Astrocyte (in vitro differentiated cells and primary cell): Measurements from ENCODE around the gene PNPLA7. TPM values are rescaled to one million over a fixed set of nuclear protein-coding genes. Genes with fewer than 3 reads are reported as not detected.

Experiments used
- DNase-seq: peaks from one replicate; pipeline ENCODE4 v3.0.0-alpha.2; 2010; ENCODE audit warnings: low read depth
- FAIRE-seq: peaks from 2 replicates; lab custom pipeline; 2011; peaks lifted over from hg19 to GRCh38; lab: Jason Lieb, UNC
- H2AFZ ChIP-seq: 2 replicates; pipeline ENCODE4 v1.6.0; 2012; ENCODE audit warnings: low read depth, low read length, inconsistent platforms
- H3K27ac ChIP-seq: 2 replicates; pipeline ENCODE4 v1.5.1; 2011; ENCODE audit warnings: low read depth, low read length, inconsistent platforms
- H3K27me3 ChIP-seq: 2 replicates; pipeline ENCODE4 v1.6.0; 2011; ENCODE audit warnings: low read length, inconsistent platforms; ENCODE audit not compliant: insufficient read depth
- H3K36me3 ChIP-seq: 2 replicates; pipeline ENCODE4 v1.5.1; 2011; ENCODE audit warnings: low read length, inconsistent platforms; ENCODE audit not compliant: insufficient read depth
- H3K4me1 ChIP-seq: 2 replicates; pipeline ENCODE4 v1.5.1; 2011; ENCODE audit warnings: low read length, inconsistent platforms; ENCODE audit not compliant: insufficient read depth
- H3K4me2 ChIP-seq: 2 replicates; pipeline ENCODE4 v1.6.0; 2012; ENCODE audit warnings: low read length, inconsistent platforms
- H3K4me3 ChIP-seq: 2 replicates; pipeline ENCODE4 v1.5.1; 2011; ENCODE audit warnings: low read depth, mild to moderate bottlenecking, low read length, inconsistent platforms; ENCODE audit not compliant: insufficient read depth
- H3K79me2 ChIP-seq: 2 replicates; pipeline ENCODE4 v1.6.0; 2012; ENCODE audit warnings: mild to moderate bottlenecking, low read length, inconsistent platforms; ENCODE audit not compliant: insufficient read depth
- H3K9ac ChIP-seq: 2 replicates; pipeline ENCODE4 v1.6.0; 2012; ENCODE audit warnings: mild to moderate bottlenecking, low read length, inconsistent platforms
- H3K9me3 ChIP-seq: 2 replicates; pipeline ENCODE4 v1.5.1; 2012; ENCODE audit warnings: low read depth, mild to moderate bottlenecking, low read length, inconsistent platforms; ENCODE audit not compliant: insufficient read depth
- H4K20me1 ChIP-seq: 2 replicates; pipeline ENCODE4 v1.6.0; 2012; ENCODE audit warnings: low read length, inconsistent platforms; ENCODE audit not compliant: insufficient read depth
- H3K27ac Mint-ChIP-seq: one replicate; pipeline ENCODE4 v1.8.0; 2021; ENCODE audit warnings: mild to moderate bottlenecking, mixed read lengths; ENCODE audit not compliant: unreplicated experiment
- H3K27me3 Mint-ChIP-seq: one replicate; pipeline ENCODE4 v1.8.0; 2021; ENCODE audit warnings: low read depth, mixed read lengths; ENCODE audit not compliant: unreplicated experiment
- H3K36me3 Mint-ChIP-seq: one replicate; pipeline ENCODE4 v1.8.0; 2021; ENCODE audit warnings: low read depth, mixed read lengths; ENCODE audit not compliant: unreplicated experiment
- H3K4me1 Mint-ChIP-seq: one replicate; pipeline ENCODE4 v1.8.0; 2021; ENCODE audit warnings: low read depth, mixed read lengths; ENCODE audit not compliant: unreplicated experiment
- H3K4me3 Mint-ChIP-seq: one replicate; pipeline ENCODE4 v1.8.0; 2021; ENCODE audit warnings: mild to moderate bottlenecking, moderate library complexity, mixed read lengths; ENCODE audit not compliant: unreplicated experiment
- H3K9me3 Mint-ChIP-seq: one replicate; pipeline ENCODE4 v1.8.0; 2021; ENCODE audit warnings: mild to moderate bottlenecking, mixed read lengths; ENCODE audit not compliant: unreplicated experiment
- CTCF ChIP-seq: IDR thresholded peaks from 2 replicates; pipeline ENCODE4 v1.5.1; 2011; ENCODE audit warnings: low read depth, mild to moderate bottlenecking, inconsistent platforms, low read length, moderate library complexity; ENCODE audit not compliant: insufficient read depth
- EZH2 ChIP-seq: IDR thresholded peaks from 2 replicates; pipeline ENCODE4 v1.6.1; 2012; ENCODE audit warnings: mild to moderate bottlenecking, low read length, inconsistent platforms; ENCODE audit not compliant: insufficient read depth
- total RNA-seq: library from RNA; stranded (reverse); gene quantifications from 2 replicates; pipeline ENCODE4 v1.2.1, GENCODE V29; 2021

The PNPLA7 gene
- total RNA-seq, 1 donor from 2014 or later: 2.6 TPM

DNA sequence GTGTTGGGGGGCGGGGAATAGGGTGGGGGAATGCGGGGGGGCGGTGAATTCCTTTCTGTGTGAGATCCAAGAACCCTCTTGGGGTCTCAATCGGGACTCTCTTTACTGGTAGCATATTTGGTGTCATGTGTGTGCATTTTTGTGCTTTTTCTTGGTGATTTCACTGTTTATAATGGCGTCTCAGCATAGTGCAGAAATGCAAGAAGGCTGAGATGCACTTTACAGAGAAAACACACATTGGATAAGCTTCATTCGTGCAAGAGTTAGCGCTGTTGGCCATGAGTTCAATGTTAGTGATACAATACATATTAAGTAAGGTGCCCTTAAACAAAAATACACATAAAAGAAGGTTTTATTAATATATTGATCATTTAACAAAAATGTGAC lies 108.3 kb downstream of the PNPLA7 start:
- Histone ChIP-seq H3K27ac (no peak overlapping the region), H3K4me2 (no peak overlapping the region), H3K79me2 (no peaks in the 10 kb centered on the region), H4K20me1 (peaks cover 5% of the 10 kb centered on the region), H3K4me1 (no peaks in the 10 kb centered on the region), H3K4me3 (no peak overlapping the region), H3K9me3 (no peaks in the 10 kb centered on the region), H3K27me3 (peaks cover 3% of the 10 kb centered on the region), H3K36me3 (no peaks in the 10 kb centered on the region), H2AFZ (no peak overlapping the region), H3K9ac (no peak overlapping the region)
- Mint-ChIP-seq H3K4me1 (peaks cover 2% of the 10 kb centered on the region), H3K27me3 (peaks cover 7% of the 10 kb centered on the region), H3K36me3 (peaks cover 1% of the 10 kb centered on the region), H3K27ac (peak overlapping the region; percentile 11), H3K9me3 (no peaks in the 10 kb centered on the region), H3K4me3 (peak overlapping the region; percentile 66)
- TF ChIP-seq CTCF: no peak
- TF ChIP-seq EZH2: no peak
- FAIRE-seq (no peak), DNase-seq (no peak)

GRCh38 chr9:137441289-137441934 lies 108.8 kb downstream of the PNPLA7 start, which contains the start of gene ENTPD8:
TSS of gene ENTPD8 (minus strand) at chr9:137441357. CDS start at chr9:137438285, 3,072 bp downstream.
- H3K9ac ChIP-seq: no peak within 1 kb of the TSS
- H3K4me1 Mint-ChIP-seq: peaks cover 2% of the 10 kb centered on the region
- DNase-seq (no peak), FAIRE-seq (no peak)
- H3K4me1 ChIP-seq: no peaks in the 10 kb centered on the region
- TF ChIP-seq CTCF (no peak), EZH2 (peak; percentile 34)
- H3K4me3 Mint-ChIP-seq: peak within 1 kb of the TSS; percentile 66
- no peaks in the 10 kb centered on the region for H3K9me3 Mint-ChIP-seq
- H3K9me3 ChIP-seq: no peaks in the 10 kb centered on the region
- peak within 1 kb of the TSS; percentile 11 for H3K27ac Mint-ChIP-seq
- H3K27me3 Mint-ChIP-seq: peaks cover 7% of the 10 kb centered on the region
- H2AFZ ChIP-seq: no peak within 1 kb of the TSS
- no peaks in the 10 kb centered on the region for H3K79me2 ChIP-seq
- peaks cover 3% of the 10 kb centered on the region for H3K27me3 ChIP-seq
- H3K36me3 ChIP-seq: no peaks in the 10 kb centered on the region
- peaks cover 1% of the 10 kb centered on the region for H3K36me3 Mint-ChIP-seq
- peak within 1 kb of the TSS; percentile 75 for H3K4me2 ChIP-seq
- H3K4me3 ChIP-seq: no peak within 1 kb of the TSS
- peaks cover 5% of the 10 kb centered on the region for H4K20me1 ChIP-seq
- no peak within 1 kb of the TSS for H3K27ac ChIP-seq

DNA sequence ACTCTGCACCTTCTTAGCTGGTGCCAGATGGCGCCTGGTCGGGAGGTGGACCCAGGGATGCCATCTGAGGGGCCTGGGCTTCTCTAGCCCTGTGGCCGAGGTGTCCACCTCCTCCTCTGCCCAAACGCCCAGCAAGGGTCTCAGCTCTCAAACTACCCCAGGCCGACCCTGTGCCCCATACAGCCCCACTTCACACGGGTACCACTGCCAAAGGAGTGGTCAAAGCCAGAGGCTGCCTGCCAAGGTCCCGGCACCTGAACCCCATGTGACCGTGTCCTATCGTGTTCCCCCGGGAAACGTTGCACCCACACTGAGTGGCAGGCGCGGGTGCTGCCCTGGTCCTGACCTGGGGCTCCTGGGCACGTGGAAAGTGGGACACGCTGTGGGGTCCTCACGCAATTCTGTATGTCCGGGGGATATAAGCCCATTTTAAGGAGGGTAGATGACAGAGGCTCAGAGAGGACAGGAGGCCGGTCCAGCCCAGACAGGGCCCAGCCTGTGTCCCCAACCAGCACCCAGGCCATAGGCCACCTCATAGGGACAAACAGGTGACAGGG lies 111.0 kb downstream of the PNPLA7 start:
- FAIRE-seq (no peak), DNase-seq (no peak)
- TF ChIP-seq CTCF (no peak), EZH2 (no peak)
- Histone ChIP-seq H3K9me3 (no peaks in the 10 kb centered on the region), H4K20me1 (no peaks in the 10 kb centered on the region), H2AFZ (no peak overlapping the region), H3K79me2 (no peaks in the 10 kb centered on the region), H3K27me3 (peaks cover 3% of the 10 kb centered on the region), H3K9ac (no peak overlapping the region), H3K4me3 (no peak overlapping the region), H3K4me2 (no peak overlapping the region), H3K4me1 (peaks cover 7% of the 10 kb centered on the region), H3K36me3 (no peaks in the 10 kb centered on the region), H3K27ac (no peak overlapping the region)
- no peak overlapping the region for H3K4me3 Mint-ChIP-seq
- H3K27me3 Mint-ChIP-seq: peaks cover 8% of the 10 kb centered on the region
- H3K36me3 Mint-ChIP-seq: no peaks in the 10 kb centered on the region
- no peaks in the 10 kb centered on the region for H3K9me3 Mint-ChIP-seq
- no peaks in the 10 kb centered on the region for H3K4me1 Mint-ChIP-seq
- no peak overlapping the region for H3K27ac Mint-ChIP-seq
